ENCODE data around the gene HSPE1. TPM values are rescaled to one million over a fixed set of nuclear protein-coding genes. Genes with fewer than 3 reads are reported as not detected.

HSPE1 gene
- 55.6 and 102 TPM in 2 replicates for total RNA-seq

DNA sequence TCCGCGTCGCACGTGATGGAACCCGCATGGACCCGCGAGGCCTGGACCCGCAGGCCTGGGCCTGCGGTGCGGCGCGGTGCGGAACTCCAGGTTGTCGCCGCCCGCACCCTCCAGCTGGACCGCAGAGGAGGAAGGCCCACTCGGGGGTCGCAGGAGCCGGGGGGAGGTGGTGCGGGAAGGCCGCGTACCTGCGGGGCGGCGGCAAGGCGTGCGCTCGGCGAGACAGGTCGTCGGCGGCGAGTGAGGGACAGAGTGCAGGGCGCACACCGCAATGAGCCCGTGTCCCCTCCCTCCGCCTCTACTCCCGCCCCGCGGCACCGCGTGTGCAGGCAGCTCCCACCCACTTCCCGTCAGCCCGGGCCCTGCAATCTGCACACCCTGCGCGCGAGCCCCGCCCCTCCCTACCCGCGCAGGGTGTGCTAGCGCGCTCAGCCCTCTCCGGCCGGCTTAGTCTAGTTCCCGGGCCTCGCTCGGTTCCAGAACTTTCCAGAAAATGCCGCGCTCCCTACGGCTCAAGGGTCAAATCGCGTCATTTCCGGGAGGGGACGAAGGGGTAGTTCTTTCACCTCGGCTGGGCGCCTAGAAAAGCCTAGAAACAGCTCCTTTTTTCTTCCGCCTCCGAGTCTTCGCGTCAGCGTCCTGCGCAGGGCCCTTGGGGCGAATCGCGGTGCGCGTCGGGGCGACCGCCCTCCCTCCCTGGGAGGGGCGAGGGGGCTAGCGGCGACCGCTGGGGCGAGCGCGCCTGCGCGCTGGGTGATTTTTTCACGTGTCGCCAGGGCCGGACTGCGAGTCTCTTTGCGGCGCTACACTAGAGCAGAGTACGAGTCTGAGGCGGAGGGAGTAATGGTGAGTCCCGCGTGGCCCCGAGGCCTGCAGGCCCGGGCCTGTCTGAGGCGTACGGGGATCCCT, at the start of gene HSPE1, which contains the start of gene HSPD1:
Gene HSPE1 (plus strand): TSS at position 786 of the 909 bp plus-strand sequence. CDS start 58 bp downstream, at position 844.
Gene HSPD1 (minus strand): TSS at position 247 of the 909 bp plus-strand sequence. CDS start 992 bp downstream, outside the sequence.

DNA sequence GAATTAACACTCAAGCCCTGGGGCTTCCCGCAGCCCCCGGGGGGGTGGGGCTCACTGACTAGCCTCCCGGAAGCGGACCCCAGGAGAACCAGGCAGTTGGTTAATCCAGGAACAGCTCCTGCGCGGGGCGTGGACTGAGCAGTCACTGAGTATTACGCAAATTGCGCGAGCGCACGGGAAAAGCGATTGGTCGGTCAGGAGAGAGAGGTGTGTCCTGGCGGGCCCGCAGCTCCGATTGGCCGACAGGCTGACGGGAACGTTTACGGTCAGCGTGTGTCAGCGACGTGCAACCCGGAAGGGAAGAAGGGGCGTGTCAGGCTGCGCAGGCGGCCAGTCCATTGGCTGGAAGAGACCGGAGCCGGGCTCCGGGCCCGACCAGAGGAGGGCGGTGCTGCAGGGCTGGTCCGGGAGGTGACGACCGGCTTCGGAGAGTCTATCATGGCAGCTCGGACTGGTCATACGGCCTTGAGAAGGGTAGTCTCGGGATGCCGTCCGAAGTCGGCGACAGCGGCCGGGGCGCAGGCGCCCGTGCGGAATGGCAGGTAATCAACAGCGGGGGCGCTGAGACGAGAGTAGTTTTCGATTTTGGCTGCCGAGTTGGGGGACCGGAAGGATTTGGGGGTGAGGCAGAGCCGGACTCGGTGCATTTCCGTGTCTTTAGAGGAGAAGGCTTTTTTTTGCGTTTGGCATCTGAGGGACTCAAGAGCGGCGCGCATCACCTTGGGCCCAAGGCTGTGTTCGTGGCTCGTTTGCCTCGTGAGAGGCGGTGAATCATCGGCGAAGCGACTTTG, 46.9 kb upstream of the HSPE1 start, which contains the start of gene COQ10B:
Gene COQ10B (plus strand): TSS at position 430 of the 791 bp plus-strand sequence. CDS start 9 bp downstream, at position 439.

DNA sequence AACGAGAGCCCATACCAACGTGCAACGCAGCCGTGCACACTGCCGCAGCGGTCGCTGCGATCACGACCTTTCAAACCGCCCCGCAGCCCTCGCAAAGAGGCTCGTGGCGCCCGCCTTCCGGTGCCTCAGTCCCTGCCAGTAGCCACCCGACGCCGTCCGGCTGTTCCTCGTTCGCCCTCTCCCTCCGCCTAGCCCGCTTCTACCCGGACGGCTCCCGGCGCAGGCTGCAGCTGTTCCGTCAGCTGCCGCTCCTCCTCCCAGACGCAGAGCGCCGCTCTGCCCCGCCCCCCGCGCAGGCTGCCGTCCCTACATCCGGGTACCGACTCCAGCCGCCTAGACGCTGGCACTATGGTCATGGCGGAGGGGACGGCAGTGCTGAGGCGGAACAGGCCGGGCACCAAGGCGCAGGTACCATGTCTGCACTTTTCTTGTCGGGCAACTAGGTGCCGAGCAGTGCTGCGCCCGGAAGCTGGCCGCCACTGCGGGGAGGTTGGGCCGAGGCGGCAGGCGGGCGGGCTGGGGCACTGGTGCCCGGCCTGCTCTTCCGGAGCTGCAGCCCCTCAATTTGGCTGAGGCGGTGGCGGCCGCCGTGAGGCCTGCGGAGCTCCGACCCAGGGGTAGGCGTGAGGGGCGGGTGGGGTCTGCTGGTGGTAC, 15.7 kb downstream of the HSPE1 start, which contains the start of gene MOB4:
Gene MOB4 (plus strand): TSS at position 328 of the 654 bp plus-strand sequence. CDS start 21 bp downstream, at position 349.

Other genes with a start within 250 kb of the HSPE1 start
- gene ANKRD44, start 189.6 kb upstream of the HSPE1 start, total RNA-seq: 9.4 and 9.9 TPM in 2 replicates
- gene SF3B1, start 65.4 kb upstream of the HSPE1 start, total RNA-seq: 181 and 224 TPM in 2 replicates
- gene COQ10B, start 46.8 kb upstream of the HSPE1 start, total RNA-seq: 30.7 and 40.0 TPM in 2 replicates
- 149 and 159 TPM in 2 replicates for gene HSPD1, start 539 bp upstream of the HSPE1 start, total RNA-seq
- gene MOB4, start 15.7 kb downstream of the HSPE1 start, total RNA-seq: 18.9 and 19.8 TPM in 2 replicates
- 3.6 and 15.1 TPM in 2 replicates for gene RFTN2, start 175.2 kb downstream of the HSPE1 start, total RNA-seq
- gene MARS2, start 205.0 kb downstream of the HSPE1 start, total RNA-seq: 1.1 and 1.2 TPM in 2 replicates